PC-3 (cell line): ENCODE data around the gene CRYBA1. TPM values are rescaled to one million over a fixed set of nuclear protein-coding genes. Genes with fewer than 3 reads are reported as not detected.

Experiments used
- ATAC-seq: fragments of 200-7000 bp; cut with Tn5 transposase; 2 replicates; pipeline ENCODE4 v1.9.1; 2020; ENCODE audit warnings: mild to moderate bottlenecking, moderate library complexity
- BruUV-seq: library from RNA; stranded (reverse); fragments of 400-500 nt; replicated peaks from 2 replicates; lab custom pipeline; 2021; lab: Mats Ljungman, UMichigan
- CTCF ChIA-PET: fragments of 300-600 bp; sonication (Branson Sonifier 250); formaldehyde crosslinking; loops from one replicate; lab custom pipeline; 2022; ENCODE audit warnings: antibody characterized with exemption; lab: Charles Lee
- POLR2A ChIA-PET: fragments of 300-600 bp; sonication (Branson Sonifier 250); formaldehyde crosslinking; loops from one replicate; lab custom pipeline; 2022; ENCODE audit warnings: antibody characterized with exemption; ENCODE audit not compliant: unreplicated experiment; lab: Charles Lee
- DNase-seq: peaks from one replicate; pipeline ENCODE4 v3.0.0-alpha.2; 2015
- H2AFZ ChIP-seq: fragments of 300-600 bp; sonication (generic); 2 replicates; pipeline ENCODE4 v1.6.0; 2016; ENCODE audit warnings: antibody characterized with exemption, low read length
- H3F3A ChIP-seq: fragments of 300-600 bp; sonication (generic); one replicate; pipeline ENCODE4 v1.6.0; 2017; ENCODE audit warnings: antibody characterized with exemption, low read length, control low read depth, mild to moderate bottlenecking; ENCODE audit not compliant: unreplicated experiment
- H3K27ac ChIP-seq: fragments of 300-600 bp; sonication (generic); 2 replicates; pipeline ENCODE4 v1.5.1; 2016; ENCODE audit warnings: mild to moderate bottlenecking, low read length
- H3K27me3 ChIP-seq: fragments of 300-600 bp; sonication (generic); 2 replicates; pipeline ENCODE4 v1.6.1; 2016; ENCODE audit warnings: low read length, mixed read lengths
- H3K36me3 ChIP-seq: fragments of 300-600 bp; sonication (generic); 2 replicates; pipeline ENCODE4 v1.6.1; 2016; ENCODE audit warnings: low read depth, mixed run types, low read length, mixed read lengths
- H3K4me1 ChIP-seq: fragments of 300-600 bp; sonication (generic); 2 replicates; pipeline ENCODE4 v1.5.1; 2016; ENCODE audit warnings: low read length; ENCODE audit not compliant: insufficient read depth
- H3K4me2 ChIP-seq: fragments of 300-600 bp; sonication (generic); 2 replicates; pipeline ENCODE4 v1.6.0; 2016; ENCODE audit warnings: low read length
- H3K4me3 ChIP-seq: fragments of 300-600 bp; sonication (generic); 2 replicates; pipeline ENCODE4 v1.5.1; 2016; ENCODE audit warnings: mild to moderate bottlenecking, low read length, mixed read lengths
- H3K79me2 ChIP-seq: fragments of 300-600 bp; sonication (generic); 2 replicates; pipeline ENCODE4 v1.6.1; 2017; ENCODE audit warnings: low read length, mixed read lengths
- H3K9ac ChIP-seq: fragments of 300-600 bp; sonication (generic); 2 replicates; pipeline ENCODE4 v1.6.0; 2016; ENCODE audit warnings: mild to moderate bottlenecking, low read length
- H3K9me2 ChIP-seq: fragments of 300-600 bp; sonication (generic); replicated peaks from 2 replicates; pipeline ENCODE4 v1.6.1; 2016; ENCODE audit warnings: mixed run types, low read length, mixed read lengths
- H3K9me3 ChIP-seq: fragments of 300-600 bp; sonication (generic); 2 replicates; pipeline ENCODE4 v1.6.1; 2016; ENCODE audit warnings: low read length, mixed read lengths
- H4K20me1 ChIP-seq: fragments of 300-600 bp; sonication (generic); 2 replicates; pipeline ENCODE4 v1.6.1; 2016; ENCODE audit warnings: low read length, mixed read lengths
- CTCF ChIP-seq: fragments of 300-600 bp; sonication (generic); conservative IDR thresholded peaks from 2 replicates; pipeline ENCODE4 v1.5.1; 2017; ENCODE audit warnings: antibody characterized with exemption, low read depth, mild to moderate bottlenecking, low read length
- EZH2 ChIP-seq: fragments of 300-600 bp; sonication (generic); IDR thresholded peaks from one replicate; pipeline ENCODE4 v1.6.1; 2017; ENCODE audit warnings: antibody characterized with exemption, mild to moderate bottlenecking, low read length; ENCODE audit not compliant: unreplicated experiment
- EZH2phosphoT487 ChIP-seq: fragments of 300-600 bp; sonication (generic); IDR thresholded peaks from 2 replicates; pipeline ENCODE4 v1.6.1; 2018; ENCODE audit warnings: mild to moderate bottlenecking, antibody characterized with exemption, low read length, borderline replicate concordance
- intact Hi-C: fragments of 100-400 bp; cut with micrococcal nuclease; formaldehyde crosslinking; loops from 2 replicates; pipeline ENCODE4 v1.9.0; 2023
- total RNA-seq: library from RNA; depleted of rRNA; stranded (reverse); fragments of >200 nt; gene quantifications from 2 replicates; pipeline ENCODE4 v1.2.3, GENCODE V29; 2014

Gene CRYBA1
- total RNA-seq, 1 experiment from 2014 or later, result not detected

GRCh38 chr17:29278692-29279091 lies 32.0 kb downstream of the CRYBA1 start:
- Histone ChIP-seq H3K9me3 (no peaks in the 10 kb centered on the region), H3K9me2 (no peaks in the 10 kb centered on the region), H3K27me3 (no peaks in the 10 kb centered on the region), H3K36me3 (peaks cover 42% of the 10 kb centered on the region), H3K4me3 (no peak overlapping the region), H3K4me1 (no peaks in the 10 kb centered on the region; the same call in 1 of the 2 replicates), H3K79me2 (peaks cover 99% of the 10 kb centered on the region), H3F3A (peaks cover 5% of the 10 kb centered on the region), H3K4me2 (no peak overlapping the region), H2AFZ (no peak overlapping the region), H3K9ac (no peak overlapping the region), H4K20me1 (peaks cover 77% of the 10 kb centered on the region), H3K27ac (no peak overlapping the region)
- CTCF ChIA-PET, result no interaction called here
- no peak for ATAC-seq
- no peak for DNase-seq
- no TSS peak for BruUV-seq
- POLR2A ChIA-PET, result no interaction called here
- TF ChIP-seq EZH2phosphoT487 (no peak), EZH2 (no peak), CTCF (no peak)
- intact Hi-C loops, result no loop called here

GRCh38 chr17:29279397-29280070 lies 32.9 kb downstream of the CRYBA1 start:
- POLR2A ChIA-PET, result no interaction called here
- Histone ChIP-seq H3K9me2 (no peaks in the 10 kb centered on the region), H3K4me1 (no peaks in the 10 kb centered on the region; the same call in 1 of the 2 replicates), H3K9me3 (no peaks in the 10 kb centered on the region), H3K4me3 (no peak overlapping the region), H3K27me3 (no peaks in the 10 kb centered on the region), H3K79me2 (peaks cover 99% of the 10 kb centered on the region), H3K27ac (no peak overlapping the region), H2AFZ (no peak overlapping the region), H3F3A (no peaks in the 10 kb centered on the region), H3K4me2 (no peak overlapping the region), H3K36me3 (peaks cover 38% of the 10 kb centered on the region), H3K9ac (no peak overlapping the region), H4K20me1 (peaks cover 75% of the 10 kb centered on the region)
- TF ChIP-seq EZH2 (no peak), EZH2phosphoT487 (no peak)
- DNase-seq (no peak), ATAC-seq (no peak)
- BruUV-seq, result no TSS peak
- intact Hi-C loops, result no loop called here
- CTCF ChIA-PET, result no interaction called here

GRCh38 chr17:29283496-29283895 lies 36.8 kb downstream of the CRYBA1 start:
- peaks cover 100% of the 10 kb centered on the region for H3K79me2 ChIP-seq
- no peak for ATAC-seq
- no peaks in the 10 kb centered on the region for H3F3A ChIP-seq
- H3K36me3 ChIP-seq, result peaks cover 56% of the 10 kb centered on the region
- no peaks in the 10 kb centered on the region for H3K27me3 ChIP-seq
- H3K9ac ChIP-seq, result no peak overlapping the region
- TF ChIP-seq CTCF (0 out of 2 replicates have a peak, but pooled peaks have one; percentile 22), EZH2 (no peak)
- ChIA-PET POLR2A (no interaction called here), CTCF (no interaction called here)
- no peaks in the 10 kb centered on the region for H3K9me3 ChIP-seq
- no peak overlapping the region for H3K4me2 ChIP-seq
- DNase-seq, result no peak
- no peak overlapping the region for H3K27ac ChIP-seq
- H3K4me3 ChIP-seq, result no peak overlapping the region
- BruUV-seq, result no TSS peak
- no peaks in the 10 kb centered on the region for H3K4me1 ChIP-seq
- no peaks in the 10 kb centered on the region for H3K9me2 ChIP-seq
- H2AFZ ChIP-seq, result no peak overlapping the region
- peaks cover 81% of the 10 kb centered on the region for H4K20me1 ChIP-seq
- intact Hi-C loops, result no loop called here
